HEK293 (cell line): ENCODE data around the gene REC8.

ENCODE experiments used
- KLF16 ChIP-seq: fragments of 450-650 bp; formaldehyde crosslinking; IDR thresholded peaks from 2 replicates; pipeline ENCODE4 v1.5.1; 2017; ENCODE audit warnings: missing biosample characterization, missing genetic modification characterization
- MYNN ChIP-seq: fragments of 450-650 bp; formaldehyde crosslinking; IDR thresholded peaks from 2 replicates; pipeline ENCODE4 v1.5.1; 2016; ENCODE audit warnings: missing biosample characterization, missing genetic modification characterization, borderline replicate concordance
- OVOL3 ChIP-seq: fragments of 450-650 bp; formaldehyde crosslinking; IDR thresholded peaks from 2 replicates; pipeline ENCODE4 v1.5.1; 2016; ENCODE audit warnings: missing biosample characterization, missing genetic modification characterization
- REPIN1 ChIP-seq: fragments of 450-650 bp; formaldehyde crosslinking; IDR thresholded peaks from 2 replicates; pipeline ENCODE4 v1.5.1; 2017; ENCODE audit warnings: missing biosample characterization, missing genetic modification characterization, low read depth
- SALL2 ChIP-seq: fragments of 450-650 bp; formaldehyde crosslinking; IDR thresholded peaks from 2 replicates; pipeline ENCODE4 v1.5.0; 2017; ENCODE audit warnings: missing biosample characterization, mild to moderate bottlenecking, missing genetic modification characterization, borderline replicate concordance
- SCRT1 ChIP-seq: fragments of 450-650 bp; formaldehyde crosslinking; IDR thresholded peaks from 2 replicates; pipeline ENCODE4 v1.5.1; 2016; ENCODE audit warnings: missing biosample characterization, missing genetic modification characterization, borderline replicate concordance
- SP7 ChIP-seq: fragments of 450-650 bp; formaldehyde crosslinking; IDR thresholded peaks from 2 replicates; pipeline ENCODE4 v1.5.1; 2016; ENCODE audit warnings: missing biosample characterization, missing genetic modification characterization
- ZBTB17 ChIP-seq: fragments of 450-650 bp; formaldehyde crosslinking; IDR thresholded peaks from 2 replicates; pipeline ENCODE4 v1.5.1; 2016; ENCODE audit warnings: missing biosample characterization, missing genetic modification characterization
- ZBTB48 ChIP-seq: fragments of 450-650 bp; formaldehyde crosslinking; IDR thresholded peaks from 2 replicates; pipeline ENCODE4 v1.5.1; 2016; ENCODE audit warnings: missing biosample characterization, missing genetic modification characterization
- ZFHX2 ChIP-seq: fragments of 450-650 bp; formaldehyde crosslinking; conservative IDR thresholded peaks from 2 replicates; pipeline ENCODE4 v1.5.1; 2016; ENCODE audit warnings: missing biosample characterization, missing genetic modification characterization
- ZIC2 ChIP-seq: fragments of 450-650 bp; formaldehyde crosslinking; IDR thresholded peaks from 2 replicates; pipeline ENCODE4 v1.5.1; 2016; ENCODE audit warnings: missing biosample characterization, missing genetic modification characterization
- ZNF18 ChIP-seq: fragments of 450-650 bp; formaldehyde crosslinking; IDR thresholded peaks from 2 replicates; pipeline ENCODE4 v1.5.1; 2016; ENCODE audit warnings: missing biosample characterization, missing genetic modification characterization
- ZNF2 ChIP-seq: fragments of 450-650 bp; formaldehyde crosslinking; IDR thresholded peaks from 2 replicates; pipeline ENCODE4 v1.5.1; 2016; ENCODE audit warnings: missing biosample characterization, missing genetic modification characterization
- ZNF221 ChIP-seq: fragments of 450-650 bp; formaldehyde crosslinking; IDR thresholded peaks from 2 replicates; pipeline ENCODE4 v1.5.1; 2017; ENCODE audit warnings: missing biosample characterization, missing genetic modification characterization, borderline replicate concordance
- ZNF311 ChIP-seq: fragments of 450-650 bp; formaldehyde crosslinking; IDR thresholded peaks from 2 replicates; pipeline ENCODE4 v1.5.1; 2017; ENCODE audit warnings: missing biosample characterization, missing genetic modification characterization, borderline replicate concordance
- ZNF398 ChIP-seq: fragments of 450-650 bp; formaldehyde crosslinking; IDR thresholded peaks from 2 replicates; pipeline ENCODE4 v1.5.1; 2017; ENCODE audit warnings: missing biosample characterization, missing genetic modification characterization
- ZNF404 ChIP-seq: fragments of 450-650 bp; formaldehyde crosslinking; IDR thresholded peaks from 2 replicates; pipeline ENCODE4 v1.5.1; 2017; ENCODE audit warnings: missing biosample characterization, missing genetic modification characterization
- ZNF561 ChIP-seq: fragments of 450-650 bp; IDR thresholded peaks from 2 replicates; pipeline ENCODE4 v1.5.1; 2018; ENCODE audit warnings: missing biosample characterization, missing genetic modification characterization, borderline replicate concordance
- ZNF571 ChIP-seq: fragments of 450-650 bp; formaldehyde crosslinking; IDR thresholded peaks from 2 replicates; pipeline ENCODE4 v1.5.0; 2017; ENCODE audit warnings: missing biosample characterization, missing genetic modification characterization
- ZNF658 ChIP-seq: fragments of 450-650 bp; formaldehyde crosslinking; IDR thresholded peaks from 2 replicates; pipeline ENCODE4; 2016; ENCODE audit warnings: missing biosample characterization, missing genetic modification characterization
- ZNF670 ChIP-seq: fragments of 450-650 bp; formaldehyde crosslinking; IDR thresholded peaks from 2 replicates; pipeline ENCODE4 v1.5.1; 2016; ENCODE audit warnings: missing biosample characterization, missing genetic modification characterization, low read depth
- ZXDB ChIP-seq: fragments of 450-650 bp; formaldehyde crosslinking; IDR thresholded peaks from 2 replicates; pipeline ENCODE4 v1.5.1; 2016; ENCODE audit warnings: missing biosample characterization, missing genetic modification characterization
- TF ChIP-seq, protein P1 (sequence below): fragments of 450-650 bp; formaldehyde crosslinking; IDR thresholded peaks from 2 replicates; pipeline ENCODE4 v1.5.1; 2016; ENCODE audit warnings: missing biosample characterization, missing genetic modification characterization
- TF ChIP-seq, protein P2 (sequence below): IDR thresholded peaks from 2 replicates; pipeline ENCODE4 v1.6.1; 2011; ENCODE audit warnings: mild to moderate bottlenecking, low read depth, low read length, borderline replicate concordance
- TF ChIP-seq, protein P3 (sequence below): fragments of 450-650 bp; IDR thresholded peaks from 2 replicates; pipeline ENCODE4 v1.5.1; 2018; ENCODE audit warnings: missing biosample characterization, missing genetic modification characterization
- TF ChIP-seq, protein P4 (sequence below): fragments of 450-650 bp; formaldehyde crosslinking; IDR thresholded peaks from 2 replicates; pipeline ENCODE4 v1.5.1; 2016; ENCODE audit warnings: missing biosample characterization, missing genetic modification characterization, low read depth

The REC8 gene

GRCh38 chr14:24195186-24196070 lies 23.5 kb downstream of the REC8 start, which contains the start of gene TM9SF1 (continued):
- peak; percentile 23 for TF ChIP-seq ZNF398
- peak; percentile 87 for TF ChIP-seq ZIC2 (tag by site-specific recombination)
- TF ChIP-seq KLF16, result peak; percentile 63; the same call in 1 of the 2 replicates
- TF ChIP-seq, protein P1, sequence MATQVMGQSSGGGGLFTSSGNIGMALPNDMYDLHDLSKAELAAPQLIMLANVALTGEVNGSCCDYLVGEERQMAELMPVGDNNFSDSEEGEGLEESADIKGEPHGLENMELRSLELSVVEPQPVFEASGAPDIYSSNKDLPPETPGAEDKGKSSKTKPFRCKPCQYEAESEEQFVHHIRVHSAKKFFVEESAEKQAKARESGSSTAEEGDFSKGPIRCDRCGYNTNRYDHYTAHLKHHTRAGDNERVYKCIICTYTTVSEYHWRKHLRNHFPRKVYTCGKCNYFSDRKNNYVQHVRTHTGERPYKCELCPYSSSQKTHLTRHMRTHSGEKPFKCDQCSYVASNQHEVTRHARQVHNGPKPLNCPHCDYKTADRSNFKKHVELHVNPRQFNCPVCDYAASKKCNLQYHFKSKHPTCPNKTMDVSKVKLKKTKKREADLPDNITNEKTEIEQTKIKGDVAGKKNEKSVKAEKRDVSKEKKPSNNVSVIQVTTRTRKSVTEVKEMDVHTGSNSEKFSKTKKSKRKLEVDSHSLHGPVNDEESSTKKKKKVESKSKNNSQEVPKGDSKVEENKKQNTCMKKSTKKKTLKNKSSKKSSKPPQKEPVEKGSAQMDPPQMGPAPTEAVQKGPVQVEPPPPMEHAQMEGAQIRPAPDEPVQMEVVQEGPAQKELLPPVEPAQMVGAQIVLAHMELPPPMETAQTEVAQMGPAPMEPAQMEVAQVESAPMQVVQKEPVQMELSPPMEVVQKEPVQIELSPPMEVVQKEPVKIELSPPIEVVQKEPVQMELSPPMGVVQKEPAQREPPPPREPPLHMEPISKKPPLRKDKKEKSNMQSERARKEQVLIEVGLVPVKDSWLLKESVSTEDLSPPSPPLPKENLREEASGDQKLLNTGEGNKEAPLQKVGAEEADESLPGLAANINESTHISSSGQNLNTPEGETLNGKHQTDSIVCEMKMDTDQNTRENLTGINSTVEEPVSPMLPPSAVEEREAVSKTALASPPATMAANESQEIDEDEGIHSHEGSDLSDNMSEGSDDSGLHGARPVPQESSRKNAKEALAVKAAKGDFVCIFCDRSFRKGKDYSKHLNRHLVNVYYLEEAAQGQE (tag by site-specific recombination), result peak; percentile 60
- TF ChIP-seq ZNF311, result no peak
- peak; percentile 99 for TF ChIP-seq ZXDB (tag by site-specific recombination)
- TF ChIP-seq ZFHX2, result peak; percentile 42; the same call in 1 of the 2 replicates
- no peak for TF ChIP-seq ZNF670 (tag by site-specific recombination)
- TF ChIP-seq, protein P2, sequence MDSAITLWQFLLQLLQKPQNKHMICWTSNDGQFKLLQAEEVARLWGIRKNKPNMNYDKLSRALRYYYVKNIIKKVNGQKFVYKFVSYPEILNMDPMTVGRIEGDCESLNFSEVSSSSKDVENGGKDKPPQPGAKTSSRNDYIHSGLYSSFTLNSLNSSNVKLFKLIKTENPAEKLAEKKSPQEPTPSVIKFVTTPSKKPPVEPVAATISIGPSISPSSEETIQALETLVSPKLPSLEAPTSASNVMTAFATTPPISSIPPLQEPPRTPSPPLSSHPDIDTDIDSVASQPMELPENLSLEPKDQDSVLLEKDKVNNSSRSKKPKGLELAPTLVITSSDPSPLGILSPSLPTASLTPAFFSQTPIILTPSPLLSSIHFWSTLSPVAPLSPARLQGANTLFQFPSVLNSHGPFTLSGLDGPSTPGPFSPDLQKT, result no peak
- peak; percentile 84 for TF ChIP-seq ZNF561
- peak; percentile 98 for TF ChIP-seq ZBTB17
- TF ChIP-seq ZBTB48 (tag by site-specific recombination), result peak; percentile 92
- TF ChIP-seq ZNF2, result 0 out of 2 replicates have a peak, but pooled peaks have one; percentile 63
- no peak for TF ChIP-seq ZNF221 (tag by site-specific recombination)
- TF ChIP-seq ZNF404 (tag by site-specific recombination), result no peak
- 0 out of 2 replicates have a peak, but pooled peaks have one; percentile 23 for TF ChIP-seq OVOL3
- TF ChIP-seq ZNF571 (tag by site-specific recombination), result no peak
- no peak for TF ChIP-seq REPIN1 (tag by site-specific recombination)
- TF ChIP-seq MYNN (tag by site-specific recombination), result no peak
- peak; percentile 77 for TF ChIP-seq SCRT1
- peak; percentile 26; the same call in 1 of the 2 replicates for TF ChIP-seq ZNF18 (tag by site-specific recombination)
- peak; percentile 71; the same call in 1 of the 2 replicates for TF ChIP-seq SP7 (tag by site-specific recombination)
- TF ChIP-seq, protein P3, sequence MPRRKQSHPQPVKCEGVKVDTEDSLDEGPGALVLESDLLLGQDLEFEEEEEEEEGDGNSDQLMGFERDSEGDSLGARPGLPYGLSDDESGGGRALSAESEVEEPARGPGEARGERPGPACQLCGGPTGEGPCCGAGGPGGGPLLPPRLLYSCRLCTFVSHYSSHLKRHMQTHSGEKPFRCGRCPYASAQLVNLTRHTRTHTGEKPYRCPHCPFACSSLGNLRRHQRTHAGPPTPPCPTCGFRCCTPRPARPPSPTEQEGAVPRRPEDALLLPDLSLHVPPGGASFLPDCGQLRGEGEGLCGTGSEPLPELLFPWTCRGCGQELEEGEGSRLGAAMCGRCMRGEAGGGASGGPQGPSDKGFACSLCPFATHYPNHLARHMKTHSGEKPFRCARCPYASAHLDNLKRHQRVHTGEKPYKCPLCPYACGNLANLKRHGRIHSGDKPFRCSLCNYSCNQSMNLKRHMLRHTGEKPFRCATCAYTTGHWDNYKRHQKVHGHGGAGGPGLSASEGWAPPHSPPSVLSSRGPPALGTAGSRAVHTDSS, result peak; percentile 45; the same call in 1 of the 2 replicates
- no peak for TF ChIP-seq ZNF658 (tag by site-specific recombination)
- TF ChIP-seq, protein P4, sequence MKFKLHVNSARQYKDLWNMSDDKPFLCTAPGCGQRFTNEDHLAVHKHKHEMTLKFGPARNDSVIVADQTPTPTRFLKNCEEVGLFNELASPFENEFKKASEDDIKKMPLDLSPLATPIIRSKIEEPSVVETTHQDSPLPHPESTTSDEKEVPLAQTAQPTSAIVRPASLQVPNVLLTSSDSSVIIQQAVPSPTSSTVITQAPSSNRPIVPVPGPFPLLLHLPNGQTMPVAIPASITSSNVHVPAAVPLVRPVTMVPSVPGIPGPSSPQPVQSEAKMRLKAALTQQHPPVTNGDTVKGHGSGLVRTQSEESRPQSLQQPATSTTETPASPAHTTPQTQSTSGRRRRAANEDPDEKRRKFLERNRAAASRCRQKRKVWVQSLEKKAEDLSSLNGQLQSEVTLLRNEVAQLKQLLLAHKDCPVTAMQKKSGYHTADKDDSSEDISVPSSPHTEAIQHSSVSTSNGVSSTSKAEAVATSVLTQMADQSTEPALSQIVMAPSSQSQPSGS (tag by site-specific recombination), result peak; percentile 63; the same call in 1 of the 2 replicates
- TF ChIP-seq SALL2 (tag by site-specific recombination), result no peak
